Stimulated activated CD4-positive, alpha-beta T cell treated with anti-CD3 and anti-CD28 coated beads, Interleukin-1b, Interleukin-23, amount 100 ng/mL, for 4 hours (primary cell): ENCODE results near the gene PDXDC1.
"Not testable (repeated sequence)": the region's sequence is repeated elsewhere in the genome, so short reads cannot be mapped to it uniquely, and the experiment has no call there.

Source experiments
- DNase-seq, 2 donors: peaks; one replicate each; pipeline ENCODE4 v3.0.0-alpha.2; 2020; ENCODE audit warnings: low read depth in 2 of 2

Gene PDXDC1, protein sequence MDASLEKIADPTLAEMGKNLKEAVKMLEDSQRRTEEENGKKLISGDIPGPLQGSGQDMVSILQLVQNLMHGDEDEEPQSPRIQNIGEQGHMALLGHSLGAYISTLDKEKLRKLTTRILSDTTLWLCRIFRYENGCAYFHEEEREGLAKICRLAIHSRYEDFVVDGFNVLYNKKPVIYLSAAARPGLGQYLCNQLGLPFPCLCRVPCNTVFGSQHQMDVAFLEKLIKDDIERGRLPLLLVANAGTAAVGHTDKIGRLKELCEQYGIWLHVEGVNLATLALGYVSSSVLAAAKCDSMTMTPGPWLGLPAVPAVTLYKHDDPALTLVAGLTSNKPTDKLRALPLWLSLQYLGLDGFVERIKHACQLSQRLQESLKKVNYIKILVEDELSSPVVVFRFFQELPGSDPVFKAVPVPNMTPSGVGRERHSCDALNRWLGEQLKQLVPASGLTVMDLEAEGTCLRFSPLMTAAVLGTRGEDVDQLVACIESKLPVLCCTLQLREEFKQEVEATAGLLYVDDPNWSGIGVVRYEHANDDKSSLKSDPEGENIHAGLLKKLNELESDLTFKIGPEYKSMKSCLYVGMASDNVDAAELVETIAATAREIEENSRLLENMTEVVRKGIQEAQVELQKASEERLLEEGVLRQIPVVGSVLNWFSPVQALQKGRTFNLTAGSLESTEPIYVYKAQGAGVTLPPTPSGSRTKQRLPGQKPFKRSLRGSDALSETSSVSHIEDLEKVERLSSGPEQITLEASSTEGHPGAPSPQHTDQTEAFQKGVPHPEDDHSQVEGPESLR

DNA sequence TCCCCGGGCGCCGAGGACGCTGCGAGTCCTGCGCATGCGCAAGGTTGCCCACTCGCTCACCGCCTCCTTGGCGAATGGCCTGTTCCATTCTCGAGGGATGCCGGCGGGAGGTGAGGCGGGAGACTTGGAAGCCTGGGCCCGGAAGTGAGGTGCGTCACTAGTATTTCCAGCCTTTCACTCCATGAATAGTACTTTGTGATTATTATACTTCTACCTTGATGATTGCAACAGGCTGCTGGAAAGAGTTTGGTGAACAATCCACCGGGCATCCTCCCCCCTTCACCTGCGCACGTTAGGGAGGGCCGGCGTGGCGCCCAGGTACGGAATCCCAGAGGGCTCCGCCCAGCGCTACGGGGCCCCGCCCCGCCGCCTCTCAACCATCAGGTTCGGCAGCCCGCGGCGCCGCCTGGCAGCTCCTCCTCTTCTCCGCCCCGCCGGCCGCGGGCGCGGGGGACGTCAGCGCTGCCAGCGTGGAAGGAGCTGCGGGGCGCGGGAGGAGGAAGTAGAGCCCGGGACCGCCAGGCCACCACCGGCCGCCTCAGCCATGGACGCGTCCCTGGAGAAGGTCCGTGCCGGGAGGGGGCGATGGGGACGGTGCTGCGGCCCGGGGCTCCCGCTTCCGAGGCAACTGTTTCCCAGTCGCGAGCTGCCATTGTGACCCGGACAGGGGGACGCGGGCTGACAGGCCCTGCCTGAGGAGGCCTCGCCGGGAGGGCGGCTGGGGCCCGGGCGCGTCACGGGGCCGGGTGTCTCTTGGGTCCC, at the start of gene PDXDC1:
Gene PDXDC1, plus strand, starts transcription at position 371 of the 762 bp plus-strand sequence. Its CDS starts 174 bp downstream, at position 545.
- peak; percentile 98 for DNase-seq

DNA sequence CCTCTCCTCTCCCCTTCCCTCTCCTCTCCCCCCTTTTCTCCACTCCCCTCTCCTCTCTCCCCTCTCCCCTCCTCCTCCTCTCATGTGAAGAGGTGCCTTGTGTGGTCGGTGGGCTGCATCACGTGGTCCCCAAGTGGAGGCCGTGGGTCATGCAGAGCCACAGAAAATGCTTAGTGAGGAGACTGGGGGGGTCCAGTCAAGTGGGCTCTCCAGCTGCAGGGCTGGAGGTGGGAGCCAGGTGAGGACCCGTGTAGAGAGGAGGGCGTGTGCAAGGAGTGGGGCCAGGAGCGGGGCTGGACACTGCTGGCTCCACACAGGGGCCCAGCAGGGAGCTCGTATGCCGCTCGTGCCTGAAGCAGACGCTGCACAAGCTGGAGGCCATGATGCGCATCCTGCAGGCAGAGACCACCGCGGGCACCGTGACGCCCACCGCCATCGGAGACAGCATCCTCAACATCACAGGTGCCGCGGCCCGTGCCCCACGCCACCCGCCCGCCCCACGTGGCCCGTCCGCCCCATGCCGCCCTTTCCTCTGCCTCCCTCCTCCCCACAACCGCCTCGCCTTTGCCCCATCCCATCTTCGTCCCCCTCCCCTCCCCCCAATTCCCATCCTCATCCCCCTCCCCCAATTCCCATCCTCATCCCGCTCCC, 46.6 kb upstream of the PDXDC1 start:
- DNase-seq: not testable (repeated sequence)

DNA sequence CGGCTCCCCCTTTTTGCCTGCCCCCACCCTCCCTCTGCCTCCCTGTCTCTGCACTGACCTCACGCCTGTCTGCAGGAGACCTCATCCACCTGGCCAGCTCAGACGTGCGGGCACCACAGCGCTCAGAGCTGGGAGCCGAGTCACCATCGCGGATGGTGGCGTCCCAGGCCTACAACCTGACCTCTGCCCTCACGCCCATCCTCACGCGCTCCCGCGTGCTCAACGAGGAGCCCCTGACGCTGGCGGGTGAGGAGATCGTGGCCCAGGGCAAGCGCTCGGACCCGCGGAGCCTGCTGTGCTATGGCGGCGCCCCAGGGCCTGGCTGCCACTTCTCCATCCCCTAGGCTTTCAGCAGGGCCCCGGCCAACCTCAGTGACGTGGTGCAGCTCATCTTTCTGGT, 45.6 kb upstream of the PDXDC1 start:
- DNase-seq: not testable (repeated sequence)

- not testable (repeated sequence) for DNase-seq
Measured at GRCh38 chr16:14930246-14930645, 44.6 kb upstream of the PDXDC1 start.

DNA sequence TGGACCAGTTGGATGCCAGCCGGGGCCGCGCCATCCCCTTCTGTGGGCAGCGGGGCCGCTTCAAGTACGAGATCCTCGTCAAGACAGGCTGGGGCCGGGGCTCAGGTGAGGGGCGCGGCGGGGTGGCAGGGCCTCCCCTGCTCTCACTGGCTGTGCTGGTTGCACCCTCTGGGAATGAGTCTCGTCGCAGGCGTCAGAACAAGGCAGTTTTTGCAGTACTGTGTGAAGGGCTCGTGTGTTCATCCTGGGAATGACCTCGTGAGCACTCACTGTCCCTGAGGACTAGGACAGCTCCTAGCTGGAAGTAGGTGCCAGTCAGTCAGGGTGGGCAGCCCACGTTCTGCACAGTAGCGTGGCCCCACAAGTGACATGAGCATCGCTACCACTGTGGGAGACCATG, 43.9 kb upstream of the PDXDC1 start:
- DNase-seq: not testable (repeated sequence)

DNA sequence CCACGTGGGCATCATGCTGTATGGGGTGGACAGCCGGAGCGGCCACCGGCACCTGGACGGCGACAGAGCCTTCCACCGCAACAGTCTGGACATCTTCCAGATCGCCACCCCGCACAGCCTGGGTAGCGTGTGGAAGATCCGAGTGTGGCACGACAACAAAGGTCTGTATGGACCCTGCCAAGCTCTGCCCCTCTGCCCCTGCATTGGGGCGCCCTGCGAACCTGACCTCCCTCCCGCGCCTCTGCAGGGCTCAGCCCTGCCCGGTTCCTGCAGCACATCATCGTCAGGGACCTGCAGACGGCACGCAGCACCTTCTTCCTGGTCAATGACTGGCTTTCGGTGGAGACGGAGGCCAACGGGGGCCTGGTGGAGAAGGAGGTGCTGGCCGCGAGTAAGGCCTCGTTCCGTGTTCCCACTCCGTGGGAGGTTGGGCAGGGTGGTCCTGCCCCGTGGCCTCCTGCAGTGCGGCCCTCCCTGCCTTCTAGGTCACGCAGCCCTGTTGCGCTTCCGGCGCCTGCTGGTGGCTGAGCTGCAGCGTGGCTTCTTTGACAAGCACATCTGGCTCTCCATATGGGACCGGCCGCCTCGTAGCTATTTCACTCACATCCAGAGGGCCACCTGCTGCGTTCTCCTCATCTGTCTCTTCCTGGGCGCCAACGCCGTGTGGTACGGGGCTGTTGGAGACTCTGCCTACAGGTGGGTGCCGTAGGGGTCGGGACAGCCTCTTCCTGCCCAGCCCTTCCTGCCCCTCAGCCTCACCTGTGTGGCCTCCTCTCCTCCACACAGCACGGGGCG, 42.0 kb upstream of the PDXDC1 start:
- DNase-seq: not testable (repeated sequence)

GRCh38 chr16:14937143-14937542, 37.7 kb upstream of the PDXDC1 start, which contains the start of gene NPIPA1:
NPIPA1 (plus strand) TSS chr16:14937443; CDS start chr16:14937443, 0 bp downstream.
- DNase-seq: not testable (repeated sequence)

- not testable (repeated sequence) for DNase-seq
Measured at GRCh38 chr16:14937994-14938393, 36.8 kb upstream of the PDXDC1 start.

GRCh38 chr16:14942686-14943085, 32.1 kb upstream of the PDXDC1 start:
- not testable (repeated sequence) for DNase-seq

DNA sequence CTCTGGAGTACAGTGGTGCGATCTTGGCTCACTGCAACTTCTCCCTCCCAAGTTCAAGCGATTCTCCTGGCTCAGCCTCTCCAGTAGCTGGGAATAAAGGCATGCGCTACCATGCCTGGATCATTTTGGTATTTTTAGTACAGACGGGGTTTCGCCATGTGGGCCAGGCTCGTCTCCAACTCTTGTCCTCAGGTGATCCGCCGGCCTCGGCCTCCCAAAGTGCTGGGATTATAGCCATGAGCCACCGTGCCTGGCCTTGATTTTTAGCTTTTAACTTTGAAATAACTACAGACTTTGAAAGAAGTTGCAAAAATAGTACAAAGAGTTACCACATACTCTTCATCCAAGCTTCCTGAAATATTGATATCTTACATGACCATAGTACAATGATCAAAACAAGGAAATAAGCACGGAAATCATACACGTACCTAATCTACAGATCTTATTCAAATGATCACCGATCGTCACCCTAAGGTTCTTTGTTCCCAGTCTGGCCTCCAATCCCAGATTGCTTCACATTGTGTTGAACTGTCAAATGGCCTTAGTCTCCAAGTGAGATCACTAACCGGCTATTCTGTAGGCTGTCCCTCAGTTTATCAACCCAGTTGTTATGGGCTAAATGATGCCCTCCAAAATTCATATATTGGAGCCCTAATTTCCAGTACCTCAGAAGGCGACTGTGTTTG, 19.1 kb upstream of the PDXDC1 start:
- DNase-seq: no peak

GRCh38 chr16:14957576-14958322, 17.1 kb upstream of the PDXDC1 start:
- no peak for DNase-seq

- DNase-seq: no peak
Measured at GRCh38 chr16:14958323-14958600, 16.6 kb upstream of the PDXDC1 start.

GRCh38 chr16:14958970-14959369, 15.9 kb upstream of the PDXDC1 start:
- DNase-seq: no peak

DNA sequence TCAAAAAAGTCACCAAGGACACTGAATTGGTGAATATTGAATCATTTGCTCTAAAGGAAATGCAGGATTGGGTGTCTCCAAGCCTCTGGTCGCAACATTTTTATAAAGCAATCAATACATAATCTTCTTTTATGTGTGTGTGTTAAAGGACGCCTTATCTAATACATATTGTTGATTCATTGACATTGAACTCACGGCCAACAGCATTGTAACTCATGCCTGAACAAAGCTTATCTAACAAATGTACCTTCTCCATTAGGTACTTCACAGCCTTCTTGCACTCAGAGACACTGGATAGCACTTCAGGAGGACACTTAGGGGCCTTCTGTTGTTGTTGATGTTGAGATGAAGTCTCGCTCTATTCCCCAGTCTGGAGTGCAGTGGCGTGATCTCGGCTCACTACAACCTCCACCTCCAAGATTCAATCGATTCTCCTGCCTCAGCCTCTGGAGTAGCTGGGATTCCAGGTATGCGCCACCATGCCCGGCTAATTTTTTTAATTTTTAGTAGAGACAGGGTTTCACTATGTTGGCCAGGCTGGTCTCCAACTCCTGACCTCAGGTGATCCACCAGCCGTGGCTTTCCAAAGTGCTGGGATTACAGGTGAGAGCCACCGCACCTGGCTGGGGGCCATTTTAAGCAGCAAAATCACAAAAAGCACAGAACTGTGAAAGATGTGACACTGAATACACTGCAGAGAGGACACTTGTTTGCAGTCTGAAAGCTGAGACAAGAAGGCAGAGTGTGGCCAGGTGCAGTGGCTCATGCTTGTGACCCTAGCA, 13.2 kb upstream of the PDXDC1 start:
- DNase-seq: no peak

DNA sequence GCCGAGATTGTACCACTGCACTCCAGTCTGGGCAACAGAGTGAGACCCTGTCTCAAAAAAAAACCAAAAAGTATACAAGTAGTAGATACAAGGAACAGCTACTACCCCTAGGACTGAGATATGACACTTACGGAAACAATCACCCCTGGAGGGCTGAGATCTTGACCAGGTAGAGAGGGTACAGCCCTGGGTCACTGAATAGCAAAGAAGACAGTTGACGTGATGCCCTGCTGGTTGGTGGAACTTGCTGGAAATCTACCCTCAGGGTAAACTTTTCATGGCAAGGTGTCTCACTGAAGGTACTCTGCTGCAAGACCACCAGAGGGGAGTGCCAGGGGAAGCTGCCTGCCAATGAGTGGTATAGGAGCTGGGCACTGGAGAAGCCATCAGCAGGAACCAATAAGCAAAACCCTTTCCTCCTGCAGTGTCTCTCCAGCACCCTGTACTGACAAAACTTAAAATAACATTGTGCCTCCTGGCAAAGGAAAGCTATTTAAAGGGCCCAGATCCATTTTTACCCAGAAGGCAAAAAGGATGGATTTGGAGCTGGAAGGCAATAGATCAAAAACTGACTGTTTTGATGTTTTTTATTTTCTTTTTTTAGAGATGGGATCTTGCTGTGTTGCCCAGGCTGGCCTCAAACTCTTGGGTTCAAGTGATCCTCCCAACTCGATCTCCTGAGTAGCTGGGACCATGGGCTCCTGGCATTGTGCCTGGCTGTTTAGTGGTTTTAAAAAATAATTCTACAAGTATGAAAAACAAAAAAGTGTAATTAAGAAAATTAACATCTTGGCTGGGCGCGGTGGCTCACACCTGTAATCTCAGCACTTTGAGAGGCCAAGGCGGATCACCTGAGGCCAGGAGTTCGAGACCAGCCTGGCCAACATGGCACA, 11.3 kb upstream of the PDXDC1 start:
- DNase-seq: no peak

DNA sequence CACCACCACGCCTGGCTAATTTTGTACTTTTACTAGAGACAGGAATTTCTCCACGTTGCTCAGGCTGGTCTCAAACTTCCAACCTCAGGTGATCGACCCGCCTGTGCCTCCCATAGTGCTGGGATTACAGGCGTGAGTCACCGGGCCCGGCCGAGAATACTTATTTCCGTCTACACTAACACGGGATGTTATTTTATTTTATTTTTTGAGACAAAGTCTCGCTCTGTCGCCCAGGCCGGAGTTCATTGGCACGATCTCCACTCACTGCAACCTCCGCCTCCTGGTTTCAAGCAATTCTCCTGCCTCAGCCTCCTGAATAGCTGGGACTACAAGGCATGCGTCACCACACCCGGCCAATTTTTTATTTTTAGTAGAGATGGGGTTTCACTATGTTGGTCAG, 9.5 kb upstream of the PDXDC1 start:
- no peak for DNase-seq

DNA sequence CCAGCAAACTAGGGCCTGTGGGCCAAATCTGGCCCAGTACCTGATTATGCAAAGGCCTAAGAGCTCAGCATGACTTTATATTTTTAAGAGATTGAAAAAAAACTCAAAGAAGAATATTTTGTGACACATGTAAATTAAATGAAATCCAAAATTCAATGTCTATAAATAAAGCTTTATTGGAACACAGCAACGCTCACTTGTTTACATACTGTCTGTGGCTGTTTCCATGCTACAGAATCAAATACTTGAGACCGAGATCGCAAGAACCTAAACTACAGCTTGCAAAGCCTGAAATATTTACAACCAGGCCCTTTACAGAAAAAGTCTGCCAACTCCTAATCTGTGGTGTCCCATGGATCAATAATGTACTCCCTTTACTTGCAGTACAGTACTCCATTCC, 5.0 kb upstream of the PDXDC1 start:
- DNase-seq: not testable (repeated sequence)
